ENCODE data around the gene U2SURP. TPM values are rescaled to one million over a fixed set of nuclear protein-coding genes. Genes with fewer than 3 reads are reported as not detected.
"Not testable (repeated sequence)": the region's sequence is repeated elsewhere in the genome, so short reads cannot be mapped to it uniquely, and the experiment has no call there.

The U2SURP gene
- total RNA-seq, 2 donors from 2014 or later: 46.8 to 48.9 TPM

DNA sequence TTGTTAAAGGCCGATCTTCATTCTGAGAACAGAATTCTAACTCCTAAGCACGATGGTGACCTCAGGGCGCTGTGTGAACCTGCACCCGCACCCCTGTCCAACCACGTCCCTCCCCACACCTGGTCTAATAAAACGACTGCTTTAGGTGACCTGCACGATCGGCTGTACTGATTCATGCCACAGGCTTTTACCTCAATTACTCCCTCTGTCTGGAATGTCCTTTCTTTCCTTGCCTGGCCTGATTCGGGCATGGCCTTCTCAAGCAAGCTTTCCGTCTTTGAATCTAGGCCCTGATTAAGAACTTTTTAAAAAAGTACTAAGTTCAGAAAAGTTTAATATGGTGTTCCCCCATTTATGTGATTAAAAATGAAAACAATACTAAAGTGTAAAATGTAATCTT, 842 bp upstream of the U2SURP start:
- ATAC-seq (peak in 1 of 2 donors; percentile 9), DNase-seq (no peak)
- intact Hi-C loops (cut with DNase I): loop anchor here in 1 of 2 donors (10.0 kb wide), 1 partner anchor 266 kb away; no protein-coding TSS in a partner anchor

DNA sequence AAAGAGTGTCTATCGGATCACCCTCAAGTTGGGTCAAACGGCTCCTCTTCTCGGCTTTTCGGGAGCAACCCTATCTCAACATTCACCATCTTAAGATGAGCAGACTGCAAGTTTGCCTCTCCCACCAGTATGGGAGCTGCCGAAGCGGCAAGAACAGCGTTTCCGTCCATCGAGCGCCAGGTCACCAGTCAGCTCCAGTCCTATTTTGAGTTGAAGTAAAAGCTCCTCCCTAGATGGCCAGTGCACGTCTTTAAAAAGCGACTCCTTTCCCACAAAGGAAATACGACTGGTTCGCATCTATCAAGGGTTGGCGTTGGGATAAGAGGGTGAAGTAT, 369 bp upstream of the U2SURP start:
- ATAC-seq: peak; percentile 81 to 86
- intact Hi-C loops (cut with DNase I): loop anchor here in 1 of 2 donors (10.0 kb wide), 1 partner anchor 266 kb away; no protein-coding TSS in a partner anchor
- peak; percentile 74 for DNase-seq

DNA sequence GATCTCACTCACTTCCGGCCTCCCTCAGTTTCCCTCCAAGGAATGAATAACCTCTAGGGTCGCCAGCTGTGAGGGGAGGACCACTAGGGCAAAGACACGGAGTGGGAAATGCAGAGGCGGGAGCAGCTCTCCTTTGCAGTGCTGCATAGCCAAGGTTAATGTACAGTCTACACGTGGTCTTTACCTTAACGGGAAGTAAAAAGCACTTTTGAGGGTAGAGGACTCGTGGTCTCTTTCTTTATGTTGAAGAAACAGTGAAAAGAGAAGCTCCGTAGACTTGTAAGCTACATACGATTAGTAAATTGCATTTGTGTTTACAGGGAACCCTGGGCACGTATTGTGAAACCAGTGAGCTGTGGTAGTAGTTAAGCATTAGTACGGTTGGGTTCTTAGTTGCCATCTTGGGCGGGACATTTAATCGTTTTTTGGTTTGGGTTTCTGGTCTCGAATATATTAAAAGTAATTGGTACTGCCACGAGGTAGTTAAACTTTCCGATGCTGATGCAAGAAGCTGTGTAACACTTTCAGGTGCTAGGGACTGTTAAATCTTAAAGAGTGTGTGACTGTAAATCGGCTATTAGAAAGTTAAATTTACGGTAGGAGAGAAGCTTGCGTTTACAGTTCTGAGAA, 828 bp downstream of the U2SURP start:
- DNase-seq (no peak), ATAC-seq (peak in 1 of 2 donors; percentile 3)
- intact Hi-C loops (cut with DNase I): loop anchor here in 1 of 2 donors (10.0 kb wide), 1 partner anchor 267 kb away; no protein-coding TSS in a partner anchor

DNA sequence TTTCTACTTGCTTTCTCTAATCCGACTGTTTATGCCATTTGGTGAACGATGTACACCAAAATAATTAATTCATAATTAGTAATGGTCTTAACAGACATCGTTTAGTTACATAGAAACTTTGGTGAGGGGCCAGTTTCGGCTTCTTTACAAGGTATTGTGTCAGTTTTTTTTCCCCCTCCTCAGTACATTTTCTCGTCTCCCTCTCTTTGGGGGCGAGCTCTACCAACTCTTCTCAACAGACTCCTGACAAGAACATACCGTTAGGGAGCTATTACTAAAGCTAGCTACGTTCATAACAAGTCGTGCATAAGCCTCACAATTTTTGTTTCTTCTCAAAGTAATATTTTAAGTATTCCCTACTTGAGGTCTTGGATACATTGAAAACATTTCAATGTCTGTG, 1.4 kb downstream of the U2SURP start:
- no peak for ATAC-seq
- no peak for DNase-seq
- intact Hi-C loops (cut with DNase I): loop anchor here in 1 of 2 donors (10.0 kb wide), 1 partner anchor 268 kb away; no protein-coding TSS in a partner anchor

DNA sequence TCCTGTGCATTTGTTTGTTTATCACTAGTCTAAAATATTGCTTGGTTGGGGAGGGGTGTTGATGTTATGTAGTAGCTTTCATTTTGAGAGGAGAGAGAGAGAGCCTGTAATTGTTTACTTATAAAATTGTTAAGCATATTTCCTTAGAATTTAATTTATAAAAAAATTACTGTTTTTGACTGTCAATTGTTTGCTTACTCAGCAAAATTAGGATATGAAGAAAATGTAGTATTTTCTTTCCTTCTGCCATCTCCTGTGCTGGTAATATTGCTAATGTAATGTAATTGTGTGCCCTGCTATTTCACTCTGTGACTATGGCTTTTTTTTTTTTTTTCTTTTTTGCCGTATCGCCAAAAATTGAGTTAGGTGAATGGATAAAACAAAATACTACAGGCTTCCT, 3.5 kb downstream of the U2SURP start:
- ATAC-seq: no peak
- DNase-seq: no peak
- intact Hi-C loops (cut with DNase I): loop anchor here in 1 of 2 donors (10.0 kb wide), 1 partner anchor 270 kb away; no protein-coding TSS in a partner anchor

DNA sequence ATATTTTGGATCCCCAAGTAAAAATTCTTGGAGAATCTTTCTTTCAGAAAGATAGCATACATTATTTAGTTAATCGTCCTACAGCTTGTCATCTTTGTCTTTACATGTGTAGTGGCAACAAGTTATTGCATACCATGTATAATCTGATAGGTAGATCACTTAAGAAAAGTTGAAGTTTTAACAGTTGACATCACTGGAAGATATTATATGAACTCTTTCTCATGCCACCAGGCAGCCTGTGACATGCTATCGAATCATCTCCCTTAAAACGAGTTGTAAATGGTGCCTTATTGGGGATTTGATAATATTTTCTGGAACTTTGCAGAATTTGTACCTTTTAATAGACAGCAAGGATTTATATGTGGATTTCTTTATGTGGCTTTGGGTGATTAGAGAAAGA, 8.7 kb downstream of the U2SURP start:
- intact Hi-C loops (cut with DNase I): no loop called here
- DNase-seq: no peak
- no peak for ATAC-seq

DNA sequence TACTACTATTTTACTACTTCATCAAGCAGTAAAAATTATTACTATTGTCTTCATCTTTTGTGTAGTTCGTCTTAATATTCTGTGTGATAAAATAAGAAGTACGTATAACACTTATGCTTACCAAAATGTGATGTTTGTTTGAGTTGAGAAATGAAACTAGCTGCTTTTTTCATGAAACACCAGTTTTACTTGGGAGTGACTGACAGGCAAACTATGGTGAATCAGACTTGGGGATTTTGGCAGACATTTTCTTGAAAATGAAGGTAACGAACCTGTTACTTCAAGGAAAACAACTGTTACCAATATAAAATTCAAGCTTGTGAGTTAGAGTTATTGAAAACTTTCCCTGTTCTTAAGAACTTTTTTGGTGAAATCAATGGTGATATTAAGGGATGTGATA, 10.3 kb downstream of the U2SURP start:
- no peak for ATAC-seq
- intact Hi-C loops (cut with DNase I): no loop called here
- no peak for DNase-seq

DNA sequence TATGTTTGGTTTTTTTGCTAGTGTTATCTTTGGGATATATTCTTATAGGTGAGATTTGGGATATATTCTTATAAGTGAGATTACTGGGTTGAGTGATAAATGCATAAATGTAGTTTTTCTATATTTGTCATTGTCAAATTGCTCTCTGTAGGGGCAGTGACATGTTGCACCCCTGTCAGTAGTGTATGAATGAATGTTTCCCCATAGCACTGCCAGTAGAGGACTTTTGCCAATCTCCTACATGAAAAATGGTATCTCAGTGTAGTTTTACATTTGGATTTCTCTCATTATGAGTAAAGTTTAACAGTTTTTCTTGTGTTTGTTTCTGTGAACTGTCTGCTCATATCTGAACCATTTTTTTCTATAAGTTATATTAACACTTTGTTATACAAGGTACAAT, 13.6 kb downstream of the U2SURP start:
- DNase-seq (no peak), ATAC-seq (no peak)
- intact Hi-C loops (cut with DNase I): no loop called here

DNA sequence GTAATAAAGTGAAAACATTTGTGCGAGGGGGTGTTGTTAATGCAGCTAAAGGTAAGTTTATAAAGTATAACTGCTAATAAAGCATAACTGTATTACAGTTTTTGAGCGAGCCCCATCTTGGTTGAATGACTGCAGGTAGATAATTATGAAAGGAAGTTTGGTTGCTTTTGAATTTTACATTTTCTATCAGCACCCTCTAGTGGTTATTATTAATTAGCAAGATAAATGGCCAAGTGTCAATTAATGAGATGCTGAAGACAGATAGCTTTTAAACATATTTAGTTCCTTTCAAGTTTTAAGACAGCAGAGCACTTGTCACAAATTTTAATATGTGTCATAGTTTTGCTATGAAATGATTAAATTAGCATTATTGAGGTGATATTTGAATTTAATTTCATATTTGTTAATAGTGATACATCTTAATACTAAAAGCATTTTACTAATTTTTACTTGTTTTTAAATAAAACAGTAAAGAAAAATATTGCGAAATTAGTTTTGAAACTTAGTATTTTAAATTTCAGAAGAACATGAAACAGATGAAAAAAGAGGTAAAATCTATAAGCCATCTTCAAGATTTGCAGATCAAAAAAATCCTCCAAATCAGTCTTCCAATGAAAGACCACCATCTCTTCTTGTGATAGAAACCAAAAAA, 15.1 kb downstream of the U2SURP start:
- ATAC-seq (no peak), DNase-seq (no peak)
- intact Hi-C loops (cut with DNase I): no loop called here

DNA sequence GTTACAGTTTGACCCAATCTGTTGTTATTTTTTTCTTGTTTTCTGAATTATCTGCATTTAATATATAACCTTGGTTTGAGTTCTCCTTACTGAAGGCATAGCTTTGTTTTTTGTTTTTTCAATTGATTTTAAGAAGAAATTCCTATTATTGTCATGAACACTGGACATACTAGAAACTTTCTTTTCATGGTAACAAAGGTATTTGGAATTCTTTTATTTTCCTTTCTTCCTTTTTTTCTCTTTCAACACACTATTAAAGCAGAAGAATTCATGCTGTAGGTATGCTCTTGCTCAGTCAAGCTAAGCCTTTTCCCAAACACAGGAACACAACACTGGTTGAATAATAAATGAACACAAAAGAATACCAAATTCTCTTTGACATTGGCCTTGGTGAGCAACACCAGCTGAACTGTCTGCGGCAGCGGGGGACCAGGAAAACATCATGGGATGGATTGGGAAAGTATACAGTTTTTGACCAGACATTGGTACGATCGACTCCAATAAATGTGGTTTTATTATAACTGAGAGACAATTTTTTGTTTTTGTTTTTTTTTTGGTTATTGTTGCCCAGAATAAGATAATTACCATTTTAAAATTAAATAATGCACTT, 23.1 kb downstream of the U2SURP start:
- DNase-seq: no peak
- intact Hi-C loops (cut with DNase I): no loop called here
- no peak for ATAC-seq

DNA sequence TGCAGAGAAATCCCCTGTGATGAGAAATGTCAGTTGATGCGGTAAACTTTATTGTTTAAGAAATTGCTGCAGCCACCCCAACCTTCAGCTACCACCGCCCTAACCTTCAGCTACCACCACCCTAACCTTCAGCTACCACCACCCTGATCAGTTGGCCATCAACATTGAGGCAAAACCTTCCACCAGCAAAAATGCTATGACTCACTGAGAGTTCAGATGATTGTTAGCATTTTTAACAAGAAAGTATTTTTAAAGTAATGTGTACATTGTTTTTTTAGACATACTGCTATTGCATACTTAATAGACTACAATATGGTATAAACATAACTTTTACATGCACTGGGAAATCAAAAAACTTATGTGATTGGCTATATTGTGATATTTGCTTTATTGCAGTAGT, 30.0 kb downstream of the U2SURP start:
- intact Hi-C loops (cut with DNase I): no loop called here
- DNase-seq: no peak
- ATAC-seq: no peak

DNA sequence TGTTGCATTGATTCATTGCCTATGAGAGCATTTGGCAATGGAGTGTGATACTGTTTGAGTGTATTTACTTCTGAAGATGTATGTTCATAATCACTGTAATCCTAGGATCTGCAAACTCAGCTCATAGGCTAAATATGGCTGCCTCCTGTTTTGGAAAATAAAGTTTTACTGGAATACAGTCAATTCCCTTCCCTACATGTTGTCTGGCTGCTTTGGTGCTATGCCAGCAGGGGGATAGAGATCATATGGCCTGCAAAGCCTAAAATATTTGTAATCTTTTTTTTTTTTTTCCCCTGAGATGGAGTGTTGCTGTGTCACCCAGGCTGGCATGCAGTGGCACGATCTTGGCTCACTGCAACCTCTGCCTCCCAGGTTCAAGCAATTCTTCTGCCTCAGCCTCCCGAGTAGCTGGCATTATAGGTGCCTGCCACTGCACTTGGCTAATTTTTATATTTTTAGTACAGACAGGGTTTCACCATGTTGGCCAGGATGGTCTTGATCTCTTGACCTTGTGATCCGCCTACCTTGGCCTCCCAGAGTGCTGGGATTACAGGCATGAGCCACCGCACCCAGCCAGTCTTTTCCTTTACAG, 30.5 kb downstream of the U2SURP start:
- DNase-seq; ATAC-seq; intact Hi-C loops (cut with DNase I): not testable (repeated sequence)

DNA sequence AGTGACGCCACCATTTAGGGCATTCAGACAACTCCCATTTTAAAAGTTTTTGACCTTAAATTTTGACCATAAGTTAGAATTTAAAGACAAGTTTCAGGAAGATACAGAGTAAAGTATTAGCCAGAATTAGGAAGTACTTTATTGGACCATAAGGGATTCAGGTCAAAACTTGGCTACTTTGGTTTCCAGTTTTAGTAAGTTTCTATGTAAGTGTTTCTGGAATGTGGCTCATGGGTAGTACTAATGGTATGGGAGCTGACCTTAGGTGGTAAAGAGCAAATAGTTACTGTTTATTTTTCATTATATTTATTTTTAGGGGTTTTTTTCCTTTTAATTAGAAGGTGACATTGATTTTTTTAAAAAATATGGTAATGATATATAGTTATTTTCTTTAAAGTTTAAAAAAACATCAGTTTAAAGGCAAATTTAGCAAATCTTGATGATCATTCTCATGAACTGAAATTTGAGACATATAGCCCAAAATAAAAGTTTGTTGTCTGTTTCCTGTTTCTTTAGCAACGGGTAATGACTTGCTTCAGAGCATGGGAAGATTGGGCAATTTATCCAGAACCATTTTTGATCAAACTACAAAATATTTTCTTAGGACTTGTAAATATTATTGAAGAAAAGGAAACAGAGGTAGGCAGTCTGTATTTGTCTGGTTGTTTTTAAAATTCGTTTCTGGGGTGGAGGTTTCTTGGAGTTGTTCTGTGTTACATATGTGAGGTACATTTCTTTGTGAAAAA, 34.3 kb downstream of the U2SURP start:
- no peak for ATAC-seq
- DNase-seq: no peak
- intact Hi-C loops (cut with DNase I): no loop called here

DNA sequence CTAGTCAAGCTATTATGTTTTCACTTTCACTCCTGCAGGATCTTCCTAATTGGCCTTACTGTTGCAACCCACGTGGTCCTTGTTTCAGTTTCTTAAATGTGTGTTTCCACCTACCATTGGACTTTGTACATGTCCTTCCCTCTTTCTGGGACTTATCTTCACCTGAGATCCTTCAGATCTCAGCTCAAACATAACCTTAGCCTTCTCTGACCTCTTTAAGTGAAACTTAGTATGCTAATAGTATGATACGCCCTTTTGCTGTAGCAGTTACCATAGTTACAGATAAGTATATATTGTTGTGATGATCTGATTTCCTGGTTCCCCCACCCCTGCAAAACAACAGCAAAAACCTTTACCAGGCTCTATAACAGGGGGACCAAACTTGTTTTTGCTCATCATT, 35.2 kb downstream of the U2SURP start:
- intact Hi-C loops (cut with DNase I): no loop called here
- DNase-seq: no peak
- no peak for ATAC-seq

DNA sequence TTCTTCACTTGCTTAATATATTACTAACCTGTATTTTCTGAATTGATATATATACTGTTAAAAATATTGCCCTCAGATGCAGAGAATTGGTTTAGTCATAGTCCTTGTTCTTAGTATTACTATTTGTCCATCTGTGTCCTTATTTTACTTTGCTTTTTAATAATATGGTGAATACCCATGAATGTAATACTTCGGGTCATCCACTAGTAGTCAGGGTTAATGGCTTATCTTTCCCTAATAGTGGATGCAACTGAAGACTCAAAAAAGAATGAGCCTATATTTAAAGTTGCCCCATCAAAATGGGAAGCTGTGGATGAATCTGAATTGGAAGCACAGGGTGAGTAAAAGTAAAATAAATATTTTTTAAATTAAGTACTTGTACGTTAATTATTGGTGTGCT, 36.5 kb downstream of the U2SURP start:
- intact Hi-C loops (cut with DNase I): no loop called here
- no peak for DNase-seq
- ATAC-seq: no peak

DNA sequence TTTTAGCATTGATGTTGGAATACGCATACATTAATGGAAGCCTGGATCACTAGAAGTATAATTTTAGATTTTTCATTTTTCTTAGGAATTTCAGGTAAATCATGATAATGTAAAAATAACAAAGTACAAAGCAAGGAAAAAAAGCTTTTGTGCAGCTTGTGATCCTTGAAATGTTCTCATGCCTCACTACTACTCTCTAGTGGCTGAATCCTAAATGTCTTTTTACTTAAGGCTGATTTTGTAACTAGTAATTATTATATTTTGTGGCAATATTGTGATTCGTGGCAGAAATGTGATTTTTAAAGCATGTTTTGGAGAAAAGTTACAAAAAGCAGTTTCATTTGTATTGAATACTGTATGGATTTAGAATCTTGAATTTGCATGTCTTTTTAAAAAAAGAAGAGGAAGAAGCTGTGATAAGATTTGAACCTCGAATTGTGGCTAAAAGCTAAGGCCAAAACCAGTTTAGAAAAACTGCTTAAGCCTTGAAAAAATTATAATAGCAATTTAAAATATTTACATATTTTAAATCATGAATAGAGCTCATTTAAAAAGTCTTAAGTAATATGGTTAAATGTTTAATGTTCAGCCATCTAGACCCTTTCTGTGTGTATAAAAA, 39.0 kb downstream of the U2SURP start:
- ATAC-seq: no peak
- intact Hi-C loops (cut with DNase I): no loop called here
- DNase-seq: no peak

DNA sequence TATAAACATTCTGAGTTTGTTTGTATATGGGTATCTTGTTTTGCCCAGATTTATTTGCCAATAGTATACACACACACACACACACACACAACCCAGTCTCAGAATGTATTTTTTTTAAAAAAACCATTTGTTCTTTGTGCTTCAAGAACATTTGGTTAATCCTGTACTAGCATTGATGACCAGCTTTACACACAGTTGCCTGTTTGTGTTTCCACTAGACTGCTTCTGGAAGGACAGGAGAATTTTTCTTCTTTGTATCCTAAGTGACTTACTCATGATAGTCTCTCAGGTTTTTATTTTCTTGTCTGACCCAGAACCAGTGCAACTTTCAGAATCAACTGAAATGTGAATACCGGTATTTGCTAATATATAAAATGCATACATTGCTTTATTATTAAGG, 40.5 kb downstream of the U2SURP start:
- intact Hi-C loops (cut with DNase I): no loop called here
- no peak for ATAC-seq

DNA sequence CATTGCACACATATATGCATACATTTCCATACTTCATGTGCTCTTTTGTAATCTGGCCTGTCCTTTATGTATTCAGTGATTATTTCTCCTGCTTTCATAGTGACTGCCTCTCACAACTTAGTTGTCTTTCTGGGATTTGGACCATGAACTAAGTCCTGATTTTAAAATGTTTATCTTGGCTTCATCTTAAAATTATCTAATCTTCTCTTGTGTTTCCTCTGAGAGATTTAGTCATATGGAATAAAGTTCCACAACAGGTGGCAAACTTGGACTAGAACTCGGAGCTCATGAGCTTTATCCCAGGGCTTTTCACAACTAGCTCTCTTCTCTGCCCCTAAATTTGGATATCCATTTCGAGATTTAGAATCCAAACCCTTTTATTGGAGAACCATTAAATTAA, 44.3 kb downstream of the U2SURP start:
- DNase-seq (no peak), ATAC-seq (no peak)
- intact Hi-C loops (cut with DNase I): no loop called here

More for the DNA sequence above, 40.5 kb downstream of the U2SURP start:
- DNase-seq: no peak

DNA sequence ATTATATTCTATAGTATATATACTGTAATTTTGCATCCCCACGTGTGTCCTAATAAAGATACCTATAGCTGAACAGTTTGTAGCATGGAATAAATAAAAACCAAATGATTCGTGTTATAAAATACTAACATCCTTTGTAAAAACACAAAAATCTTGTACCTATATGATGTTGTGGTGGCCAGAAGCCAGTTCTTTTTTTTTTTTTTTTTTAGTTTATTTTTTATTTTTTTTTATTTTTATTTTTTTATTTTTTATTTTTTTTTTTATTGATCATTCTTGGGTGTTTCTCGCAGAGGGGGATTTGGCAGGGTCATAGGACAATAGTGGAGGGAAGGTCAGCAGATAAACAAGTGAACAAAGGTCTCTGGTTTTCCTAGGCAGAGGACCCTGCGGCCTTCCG, 44.7 kb downstream of the U2SURP start:
- ATAC-seq; intact Hi-C loops (cut with DNase I); DNase-seq: not testable (repeated sequence)
